ENCODE data around the gene BRPF3. TPM values are rescaled to one million over a fixed set of nuclear protein-coding genes. Genes with fewer than 3 reads are reported as not detected.
A peak's percentile ranks its signal among the peaks of the same experiment; 100 is the strongest.
"Not testable (repeated sequence)": the region's sequence is repeated elsewhere in the genome, so short reads cannot be mapped to it uniquely, and the experiment has no call there.

The BRPF3 gene
- total RNA-seq, 1 donor from 2014 or later, result 36.6 TPM

DNA sequence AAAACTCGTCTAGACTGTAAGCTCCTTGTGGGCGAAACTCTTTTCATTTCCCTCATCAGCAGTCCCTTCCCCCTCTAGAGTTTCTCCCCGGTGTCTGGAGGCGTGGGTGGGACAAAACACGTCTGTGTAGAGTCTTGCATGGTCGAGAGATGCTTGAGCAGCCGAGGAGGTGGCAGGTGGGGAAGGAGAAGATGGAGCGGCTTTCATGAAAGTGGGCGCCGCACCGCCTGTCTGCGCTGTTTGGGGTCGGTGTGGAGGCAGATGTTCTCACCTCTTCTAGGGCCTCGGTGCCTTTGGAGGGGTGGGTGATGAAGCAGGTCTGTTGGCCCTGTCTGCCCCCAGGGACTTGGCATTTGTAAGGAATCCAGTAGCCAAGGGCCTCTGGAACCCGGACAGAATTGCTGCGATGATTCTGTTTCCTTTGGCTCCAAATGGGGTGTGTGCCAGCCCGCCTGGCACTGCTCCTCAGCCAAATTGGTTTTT is 1.2 kb downstream of the BRPF3 start:
- DNase-seq (ENCODE audit: low spot score), result no peak
- ATAC-seq, result no peak
- intact Hi-C loops (cut with DNase I), result no loop called here

DNA sequence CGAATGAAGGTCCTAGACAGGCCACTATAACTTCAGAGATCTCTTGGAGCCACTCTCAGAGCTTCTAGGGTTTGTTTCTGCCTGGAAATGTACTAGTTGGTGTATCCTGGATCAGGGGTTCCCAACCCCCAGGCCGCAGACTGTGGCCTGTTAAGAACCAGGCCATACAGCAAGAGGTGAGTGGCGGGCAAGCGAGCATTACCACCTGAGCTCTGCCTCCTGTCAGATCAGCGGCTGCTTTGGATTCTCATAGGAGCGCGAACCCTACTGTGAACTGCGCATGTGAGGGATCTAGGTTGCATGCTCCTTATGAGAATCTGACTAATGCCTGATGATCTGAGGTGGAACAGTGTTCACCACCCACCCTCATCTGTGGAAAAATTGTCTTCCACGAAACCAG is 2.4 kb downstream of the BRPF3 start:
- intact Hi-C loops (cut with DNase I), result no loop called here
- DNase-seq (ENCODE audit: low spot score), result no peak
- ATAC-seq, result no peak

DNA sequence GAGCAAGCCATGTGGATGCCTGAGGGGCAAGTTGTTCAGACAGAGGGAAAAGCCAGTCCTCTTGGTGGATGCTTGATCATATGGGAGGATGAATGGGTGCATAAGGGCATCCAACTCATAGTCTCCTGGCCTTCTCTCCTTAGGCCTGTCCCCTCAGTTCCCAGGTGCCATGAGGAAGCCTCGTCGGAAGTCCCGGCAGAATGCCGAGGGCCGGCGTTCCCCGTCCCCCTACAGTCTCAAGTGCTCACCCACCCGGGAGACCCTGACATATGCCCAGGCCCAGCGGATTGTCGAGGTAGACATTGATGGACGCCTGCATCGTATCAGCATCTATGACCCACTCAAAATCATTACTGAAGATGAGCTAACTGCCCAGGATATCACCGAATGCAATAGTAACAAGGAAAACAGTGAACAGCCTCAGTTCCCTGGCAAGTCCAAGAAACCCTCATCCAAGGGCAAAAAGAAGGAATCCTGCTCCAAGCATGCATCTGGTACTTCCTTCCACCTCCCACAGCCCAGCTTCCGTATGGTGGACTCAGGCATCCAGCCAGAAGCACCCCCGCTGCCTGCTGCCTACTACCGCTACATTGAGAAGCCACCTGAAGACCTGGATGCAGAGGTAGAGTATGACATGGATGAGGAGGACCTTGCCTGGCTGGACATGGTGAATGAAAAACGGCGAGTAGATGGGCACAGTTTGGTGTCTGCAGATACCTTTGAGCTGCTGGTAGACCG is 3.8 kb downstream of the BRPF3 start:
- ATAC-seq (no peak), DNase-seq (ENCODE audit: low spot score) (no peak)
- intact Hi-C loops (cut with DNase I), result no loop called here

DNA sequence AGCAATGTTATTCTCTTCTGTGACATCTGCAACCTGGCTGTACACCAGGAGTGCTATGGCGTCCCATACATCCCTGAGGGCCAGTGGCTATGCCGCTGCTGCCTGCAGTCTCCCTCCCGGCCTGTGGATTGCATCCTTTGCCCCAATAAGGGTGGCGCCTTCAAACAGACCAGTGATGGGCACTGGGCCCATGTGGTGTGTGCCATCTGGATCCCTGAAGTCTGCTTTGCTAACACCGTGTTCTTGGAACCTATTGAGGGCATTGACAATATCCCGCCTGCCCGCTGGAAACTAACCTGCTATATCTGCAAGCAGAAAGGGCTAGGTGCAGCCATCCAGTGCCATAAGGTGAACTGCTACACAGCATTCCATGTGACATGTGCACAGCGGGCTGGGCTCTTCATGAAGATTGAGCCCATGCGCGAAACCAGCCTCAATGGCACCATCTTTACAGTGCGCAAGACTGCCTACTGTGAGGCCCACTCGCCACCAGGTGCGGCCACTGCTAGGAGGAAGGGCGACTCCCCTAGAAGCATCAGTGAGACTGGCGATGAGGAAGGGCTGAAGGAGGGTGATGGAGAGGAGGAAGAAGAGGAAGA is 4.6 kb downstream of the BRPF3 start:
- no peak for DNase-seq (ENCODE audit: low spot score)
- intact Hi-C loops (cut with DNase I), result no loop called here
- no peak for ATAC-seq

DNA sequence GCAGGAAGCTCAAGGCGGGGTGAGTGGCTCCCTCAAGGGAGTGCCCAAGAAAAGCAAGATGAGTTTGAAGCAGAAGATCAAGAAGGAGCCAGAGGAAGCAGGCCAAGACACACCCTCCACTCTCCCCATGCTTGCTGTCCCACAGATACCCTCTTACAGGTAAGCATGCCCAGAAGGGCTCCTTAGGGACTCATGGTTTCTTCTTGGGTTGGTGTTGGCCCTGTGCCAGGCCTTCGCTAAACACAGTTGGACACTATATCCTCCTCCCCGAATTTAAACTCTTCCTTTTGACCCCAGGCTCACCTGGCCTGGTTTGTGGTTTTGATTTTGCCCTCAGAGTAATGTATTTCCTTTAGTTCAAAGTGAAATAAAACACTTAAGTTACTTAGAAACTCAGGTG is 5.1 kb downstream of the BRPF3 start:
- no peak for DNase-seq (ENCODE audit: low spot score)
- intact Hi-C loops (cut with DNase I), result no loop called here
- ATAC-seq, result no peak

DNA sequence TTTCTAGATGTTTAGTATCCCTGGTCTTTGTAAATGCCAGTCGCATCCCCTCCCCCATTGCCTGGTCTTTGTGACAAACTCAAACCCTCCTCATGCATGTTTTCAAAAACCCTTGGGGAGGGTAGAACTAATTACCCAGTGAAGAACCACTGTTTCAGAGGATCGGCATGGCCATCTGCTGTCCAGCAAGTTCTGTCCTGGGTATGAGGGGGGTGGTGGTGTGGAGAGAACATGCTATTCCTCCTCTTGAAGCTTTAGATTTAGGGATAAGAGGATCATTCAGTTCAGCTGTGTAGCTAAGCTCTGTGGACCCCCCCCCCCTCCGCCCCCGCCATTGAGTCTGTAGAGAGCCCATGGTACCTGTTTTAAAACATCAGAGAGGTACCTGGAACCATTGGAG is 5.6 kb downstream of the BRPF3 start:
- intact Hi-C loops (cut with DNase I), result no loop called here
- DNase-seq (ENCODE audit: low spot score), result no peak
- no peak for ATAC-seq

DNA sequence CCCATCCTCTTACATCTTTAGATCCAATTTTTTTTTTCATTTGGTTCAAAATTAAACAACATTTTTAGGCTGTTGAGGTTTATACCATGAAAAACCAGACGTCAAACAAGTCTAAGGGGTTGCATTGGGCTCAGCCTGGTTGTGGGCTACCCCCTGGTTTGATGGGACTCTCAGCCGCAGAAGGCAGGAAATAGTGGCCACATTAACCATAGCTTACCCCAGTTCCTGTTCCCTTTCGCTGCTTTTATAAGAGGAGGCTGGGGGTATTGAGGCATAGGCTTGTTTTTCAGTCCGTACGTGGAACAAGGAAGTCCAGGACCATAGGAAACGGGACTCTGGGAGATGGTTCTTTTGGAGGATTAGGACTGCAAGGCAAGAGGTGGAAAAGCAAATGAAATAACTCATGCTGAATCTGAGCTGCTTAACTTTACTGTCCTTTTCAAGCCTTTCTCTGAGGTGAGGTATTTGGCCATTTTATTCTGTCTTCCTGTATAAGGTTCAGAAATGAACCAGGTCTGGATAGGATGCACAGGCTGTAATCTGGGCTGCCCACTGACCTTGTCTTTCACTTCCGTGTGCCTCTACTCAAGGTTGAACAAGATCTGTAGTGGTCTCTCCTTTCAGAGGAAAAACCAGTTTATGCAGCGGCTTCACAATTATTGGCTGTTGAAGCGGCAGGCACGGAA is 7.7 kb downstream of the BRPF3 start:
- DNase-seq (ENCODE audit: low spot score) (no peak), ATAC-seq (no peak)
- intact Hi-C loops (cut with DNase I), result no loop called here

DNA sequence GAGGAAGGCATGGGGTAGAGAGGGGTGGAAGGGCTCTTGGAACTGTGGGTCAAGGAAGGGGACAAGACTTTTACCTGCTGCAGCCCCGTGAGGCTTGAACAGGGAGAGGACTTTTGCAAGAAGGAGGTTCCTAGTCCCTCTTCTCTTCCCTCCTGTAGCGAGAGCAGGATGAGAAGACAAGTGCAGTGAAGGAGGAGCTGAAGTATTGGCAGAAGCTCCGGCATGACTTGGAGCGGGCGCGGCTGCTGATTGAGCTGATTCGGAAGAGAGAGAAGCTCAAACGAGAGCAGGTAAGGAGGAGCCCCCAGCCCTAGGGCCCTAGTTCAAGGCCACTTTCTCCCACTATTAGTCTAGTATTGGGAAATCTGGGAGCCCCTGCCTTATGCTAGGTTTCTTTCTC is 10.6 kb downstream of the BRPF3 start:
- ATAC-seq (peak; percentile 63), DNase-seq (ENCODE audit: low spot score) (no peak)
- intact Hi-C loops (cut with DNase I), result no loop called here

DNA sequence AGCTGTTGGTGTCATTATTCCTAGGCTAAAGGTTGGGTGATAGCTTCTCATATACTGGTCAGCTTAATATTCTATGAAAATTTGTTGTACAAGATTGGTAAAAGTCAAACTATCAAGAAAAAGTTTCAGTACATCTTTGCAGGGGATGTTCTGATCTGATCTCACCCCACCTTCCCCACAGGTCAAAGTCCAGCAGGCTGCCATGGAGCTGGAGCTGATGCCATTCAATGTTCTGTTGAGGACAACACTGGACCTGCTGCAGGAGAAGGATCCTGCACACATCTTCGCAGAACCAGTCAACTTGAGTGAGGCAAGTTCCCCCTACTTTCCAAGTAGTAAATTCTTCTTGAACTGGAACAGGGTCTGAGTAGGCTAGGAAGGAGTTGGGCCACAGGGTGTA is 13.1 kb downstream of the BRPF3 start:
- no peak for DNase-seq (ENCODE audit: low spot score)
- intact Hi-C loops (cut with DNase I), result no loop called here
- ATAC-seq, result no peak

DNA sequence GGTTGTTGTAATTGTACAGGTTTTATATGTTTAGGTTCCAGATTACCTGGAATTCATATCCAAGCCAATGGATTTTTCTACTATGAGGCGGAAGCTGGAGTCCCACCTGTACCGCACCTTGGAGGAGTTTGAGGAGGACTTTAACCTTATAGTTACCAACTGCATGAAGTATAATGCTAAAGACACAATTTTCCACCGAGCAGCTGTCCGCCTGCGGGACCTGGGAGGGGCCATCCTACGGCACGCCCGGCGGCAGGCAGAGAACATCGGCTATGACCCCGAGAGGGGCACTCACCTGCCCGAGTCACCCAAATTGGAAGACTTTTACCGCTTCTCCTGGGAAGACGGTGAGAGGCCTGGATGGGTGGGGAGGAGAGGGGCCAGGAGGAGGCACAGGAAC is 13.6 kb downstream of the BRPF3 start:
- intact Hi-C loops (cut with DNase I), result no loop called here
- ATAC-seq (no peak), DNase-seq (ENCODE audit: low spot score) (no peak)

DNA sequence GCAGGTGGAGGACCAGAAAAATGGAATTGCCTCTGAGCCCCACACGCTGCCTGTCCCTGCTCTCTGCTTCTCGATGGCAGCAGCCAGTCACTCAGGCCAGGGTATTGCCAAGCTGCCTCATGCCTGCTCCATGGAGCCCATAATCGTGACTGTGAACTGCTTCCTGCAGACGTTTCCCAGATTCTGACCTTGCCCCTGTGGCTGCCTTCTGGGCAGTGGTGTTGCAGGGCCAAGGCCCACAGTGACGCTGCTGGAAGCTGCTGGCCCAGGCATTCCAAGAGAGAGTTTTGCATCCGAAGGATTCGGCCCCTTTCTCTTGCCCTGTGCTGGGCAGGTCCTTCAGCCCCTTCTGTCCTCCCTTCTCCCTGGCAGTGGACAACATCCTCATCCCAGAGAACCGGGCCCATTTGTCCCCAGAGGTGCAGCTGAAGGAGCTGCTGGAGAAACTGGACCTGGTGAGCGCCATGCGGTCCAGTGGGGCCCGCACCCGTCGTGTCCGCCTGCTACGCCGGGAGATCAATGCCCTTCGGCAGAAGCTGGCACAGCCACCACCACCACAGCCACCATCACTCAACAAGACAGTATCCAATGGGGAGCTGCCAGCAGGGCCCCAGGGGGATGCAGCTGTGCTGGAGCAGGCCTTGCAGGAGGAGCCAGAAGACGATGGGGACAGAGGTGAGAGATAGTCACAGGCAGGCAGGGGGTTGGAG is 14.5 kb downstream of the BRPF3 start:
- no peak for ATAC-seq
- intact Hi-C loops (cut with DNase I), result no loop called here
- no peak for DNase-seq (ENCODE audit: low spot score)

DNA sequence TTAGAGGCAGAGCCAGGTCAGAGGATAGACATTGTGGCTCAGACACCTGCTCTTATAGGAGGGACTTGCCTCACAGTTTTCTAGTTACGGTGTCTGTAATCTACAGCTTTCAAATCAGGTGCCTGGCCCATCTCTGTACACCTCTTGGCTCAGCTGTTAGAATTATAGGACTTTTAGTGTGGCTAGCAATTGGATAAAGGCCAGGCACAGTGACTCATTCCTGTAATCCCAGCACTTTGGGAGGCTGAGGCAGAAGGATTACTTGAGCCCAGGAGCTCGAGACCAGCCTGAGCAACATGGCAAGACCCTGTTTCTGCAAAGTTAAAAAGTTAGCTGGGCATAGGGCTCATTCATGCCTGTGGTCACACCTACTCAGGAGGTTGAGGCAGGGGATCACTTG is 20.0 kb downstream of the BRPF3 start:
- ATAC-seq, result no peak
- intact Hi-C loops (cut with DNase I), result no loop called here
- no peak for DNase-seq (ENCODE audit: low spot score)

DNA sequence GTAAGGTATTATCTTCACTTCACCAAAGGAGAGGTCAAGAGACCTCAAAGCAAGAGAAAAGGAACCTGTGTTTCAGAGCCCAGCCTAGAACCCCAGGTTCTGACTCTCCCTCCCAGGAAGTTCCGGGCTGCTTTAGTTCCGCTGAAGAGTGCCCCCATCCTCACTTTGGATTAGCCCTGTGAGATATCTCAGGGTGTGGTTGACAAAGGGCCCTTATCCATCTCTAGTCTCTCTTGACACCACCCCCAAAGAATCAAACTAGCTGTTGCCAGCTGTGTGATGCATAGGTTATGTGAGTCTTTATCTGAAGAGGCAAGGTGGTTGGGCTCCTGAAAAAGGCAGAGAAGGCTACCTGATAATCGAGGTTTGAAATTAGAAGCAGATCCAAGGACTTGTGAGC is 20.6 kb downstream of the BRPF3 start:
- no peak for DNase-seq (ENCODE audit: low spot score)
- no peak for ATAC-seq
- intact Hi-C loops (cut with DNase I), result no loop called here

DNA sequence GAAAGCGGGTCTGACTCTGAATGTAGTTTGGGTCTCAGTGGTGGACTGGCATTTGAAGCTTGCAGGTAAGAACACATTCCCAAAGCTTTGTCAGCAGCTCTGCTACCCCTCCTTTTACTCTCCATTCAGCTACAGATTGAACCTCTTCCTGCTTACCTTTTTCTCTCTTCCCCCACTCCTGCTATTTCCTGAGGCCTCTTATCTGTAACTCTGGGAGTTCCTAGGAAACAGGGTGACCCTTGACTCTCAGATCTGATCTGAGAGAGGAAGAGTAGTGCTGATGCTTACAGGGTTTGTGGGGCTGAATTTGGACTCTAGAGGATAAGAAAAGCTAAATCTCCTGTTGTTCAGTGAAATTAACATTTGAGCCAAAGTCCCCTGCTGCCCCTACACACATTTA is 21.4 kb downstream of the BRPF3 start:
- intact Hi-C loops (cut with DNase I), result no loop called here

DNA sequence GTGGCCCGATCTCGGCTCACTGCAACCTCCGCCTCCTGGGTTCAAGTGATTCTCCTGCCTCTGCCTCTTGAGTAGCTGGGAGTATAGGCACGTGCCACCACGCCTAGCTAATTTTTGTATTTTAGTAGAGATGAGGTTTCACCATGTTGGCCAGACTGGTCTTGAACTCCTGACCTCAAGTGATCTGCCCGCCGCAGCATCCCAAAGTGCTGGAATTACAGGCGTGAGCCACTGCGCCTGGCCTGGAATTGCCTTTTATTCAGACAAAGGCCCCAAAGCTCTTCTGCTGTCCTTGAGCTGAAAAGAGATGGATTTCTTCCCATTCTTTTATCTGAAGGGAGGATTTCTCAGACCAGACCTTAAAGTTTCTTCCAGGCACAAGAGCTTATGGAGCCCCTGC is 22.0 kb downstream of the BRPF3 start:
- DNase-seq (ENCODE audit: low spot score); ATAC-seq; intact Hi-C loops (cut with DNase I): not testable (repeated sequence)

More for the DNA sequence above, 21.4 kb downstream of the BRPF3 start:
- DNase-seq (ENCODE audit: low spot score) (no peak), ATAC-seq (no peak)

DNA sequence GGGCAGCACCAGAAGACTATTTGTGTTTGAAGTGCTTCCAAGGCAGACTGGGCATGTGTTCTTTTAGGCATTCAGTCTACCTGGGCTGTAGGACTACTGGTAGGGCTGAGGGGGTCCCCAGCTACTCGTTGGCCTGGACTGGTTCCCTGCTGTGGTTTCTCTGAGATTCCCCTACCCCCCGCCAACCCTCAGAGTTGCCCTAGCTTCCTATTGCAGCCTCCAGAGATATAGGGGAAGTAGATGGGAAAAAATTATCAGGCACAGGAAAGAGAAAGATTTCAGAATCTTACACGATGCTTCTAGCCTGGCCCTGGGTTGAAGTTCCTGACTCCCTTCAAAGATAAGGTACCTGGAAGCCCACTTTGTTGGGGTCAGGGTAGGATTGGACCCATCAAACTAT is 22.5 kb downstream of the BRPF3 start:
- DNase-seq (ENCODE audit: low spot score) (no peak), ATAC-seq (no peak)
- intact Hi-C loops (cut with DNase I), result no loop called here

DNA sequence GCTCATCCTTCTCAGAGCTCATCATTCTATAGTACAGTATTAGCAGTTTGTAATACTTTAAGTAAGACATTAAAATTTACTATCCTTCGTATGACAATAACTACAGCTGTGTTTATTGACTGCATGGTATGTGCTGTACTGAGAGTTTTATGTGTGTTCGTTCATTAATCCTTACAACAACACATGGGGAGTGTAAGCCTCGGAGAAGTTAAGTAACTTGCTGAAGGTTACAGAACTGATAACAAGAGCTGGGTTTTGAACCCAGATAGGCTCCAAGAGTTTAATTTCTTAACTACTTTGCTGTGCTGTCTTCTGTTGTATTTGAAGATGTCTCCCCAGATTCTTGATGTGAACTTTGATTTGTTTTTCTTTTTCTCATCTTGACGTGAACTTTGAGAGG is 23.7 kb downstream of the BRPF3 start:
- intact Hi-C loops (cut with DNase I), result no loop called here
- DNase-seq (ENCODE audit: low spot score), result no peak
- no peak for ATAC-seq

DNA sequence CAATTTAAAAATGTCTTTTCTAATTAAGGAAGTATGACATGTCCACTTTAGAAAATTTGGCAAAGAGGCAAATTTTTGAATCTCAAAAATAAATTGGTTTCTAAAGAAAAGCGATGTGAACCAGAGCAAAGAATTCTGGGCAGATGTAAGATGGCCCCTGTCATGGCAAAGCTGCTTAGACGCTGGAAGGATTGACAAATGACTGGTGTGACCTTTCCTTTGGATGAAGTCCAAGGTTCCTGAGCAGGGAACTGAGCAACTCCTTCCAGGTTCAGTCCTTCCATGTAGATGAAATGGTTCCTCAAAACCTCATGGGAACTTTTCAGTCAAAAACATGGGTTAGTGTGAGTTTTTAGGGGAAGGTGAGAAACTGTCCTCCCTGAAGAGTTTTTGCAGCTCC is 25.1 kb downstream of the BRPF3 start:
- intact Hi-C loops (cut with DNase I), result no loop called here

DNA sequence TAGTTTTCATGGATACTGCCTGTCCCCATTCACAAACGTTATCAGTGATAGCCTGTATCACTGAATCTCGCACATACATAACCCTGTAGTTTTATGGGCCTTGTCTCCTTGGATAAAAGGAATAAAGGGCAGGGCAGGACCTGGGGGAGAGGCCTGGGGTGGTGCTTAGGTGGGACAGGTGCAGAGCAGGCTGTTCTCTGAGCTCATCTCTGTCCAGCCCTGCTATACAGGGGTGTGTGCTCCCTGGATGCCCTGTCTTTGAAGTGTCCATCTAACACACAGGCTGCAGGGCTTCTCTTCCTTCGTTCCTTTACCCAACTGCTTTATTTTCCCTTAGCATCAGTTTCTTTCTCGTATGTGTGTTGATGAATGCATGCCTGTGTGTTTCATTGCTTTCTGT is 26.4 kb downstream of the BRPF3 start:
- intact Hi-C loops (cut with DNase I), result no loop called here
- ATAC-seq, result no peak

More for the DNA sequence above, 25.1 kb downstream of the BRPF3 start:
- DNase-seq (ENCODE audit: low spot score) (no peak), ATAC-seq (no peak)

DNA sequence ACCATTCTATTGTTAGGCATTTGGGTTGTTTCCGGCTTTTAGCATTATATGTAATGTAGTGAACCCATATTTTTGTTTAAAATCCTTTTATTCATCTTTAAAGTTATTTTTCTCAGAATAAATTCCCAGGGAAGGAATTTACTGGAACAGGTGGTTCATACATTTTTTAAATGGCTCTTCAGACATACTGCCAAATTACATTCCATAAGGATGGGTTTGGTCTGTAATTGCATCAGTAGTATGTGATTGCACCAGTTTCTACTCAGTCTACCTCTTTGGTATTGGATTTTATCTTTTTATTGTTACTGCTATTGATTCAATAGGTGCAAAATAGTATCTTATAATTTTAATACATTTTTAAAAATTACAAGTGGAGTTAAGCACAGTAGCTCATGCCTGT is 27.2 kb downstream of the BRPF3 start:
- intact Hi-C loops (cut with DNase I), result no loop called here
- ATAC-seq, result no peak
- DNase-seq (ENCODE audit: low spot score), result no peak

More for the DNA sequence above, 26.4 kb downstream of the BRPF3 start:
- no peak for DNase-seq (ENCODE audit: low spot score)

Data from sciatic nerve (tissue), 2 donors.